Measurements from ENCODE around the gene XRCC5. TPM values are rescaled to one million over a fixed set of nuclear protein-coding genes. Genes with fewer than 3 reads are reported as not detected.

Gene XRCC5
- total RNA-seq, 1 experiment from 2014 or later: 534 TPM

GRCh38 chr2:216101109-216101508, 8.0 kb upstream of the XRCC5 start:
- intact Hi-C loops (cut with micrococcal nuclease; ENCODE audit: unreplicated experiment): no loop called here
- Histone ChIP-seq H3K4me1 (ENCODE audit: insufficient read depth, low read length, poor library complexity, severe bottlenecking) (no peaks in the 10 kb centered on the region), H3K27me3 (replicated peaks; ENCODE audit: insufficient read depth, low read depth, low read length, poor library complexity) (no peaks in the 10 kb centered on the region), H3K9me3 (ENCODE audit: low read depth, low read length, poor library complexity, severe bottlenecking) (no peaks in the 10 kb centered on the region), H3K36me3 (ENCODE audit: insufficient read depth, low read length, poor library complexity, severe bottlenecking) (no peaks in the 10 kb centered on the region), H3K4me3 (ENCODE audit: low read depth, low read length, poor library complexity, severe bottlenecking) (no peak overlapping the region), H3K27ac (ENCODE audit: low read depth, low read length, poor library complexity, severe bottlenecking) (no peak overlapping the region)
- TF ChIP-seq CTCF (conservative IDR thresholded peaks at IDR 0.05; ENCODE audit: low read depth, low read length): no peak
- no peak for TF ChIP-seq EZH2 (IDR thresholded peaks at IDR 0.05; ENCODE audit: borderline replicate concordance, low read depth, low read length, poor library complexity, severe bottlenecking)
- no TSS peak for BruUV-seq (replicated peaks)
- ChIA-PET CTCF (no interaction called here), POLR2A (ENCODE audit: low non-redundant PET) (no interaction called here)
- DNase-seq (ENCODE audit: low spot score): no peak

- no peak for TF ChIP-seq CTCF (conservative IDR thresholded peaks at IDR 0.05; ENCODE audit: low read depth, low read length)
- no peak for TF ChIP-seq EZH2 (IDR thresholded peaks at IDR 0.05; ENCODE audit: borderline replicate concordance, low read depth, low read length, poor library complexity, severe bottlenecking)
- intact Hi-C loops (cut with micrococcal nuclease; ENCODE audit: unreplicated experiment): no loop called here
- CTCF ChIA-PET: no interaction called here
These were observed 5.9 kb upstream of the XRCC5 start for GRCh38 chr2:216103213-216103612.

DNA sequence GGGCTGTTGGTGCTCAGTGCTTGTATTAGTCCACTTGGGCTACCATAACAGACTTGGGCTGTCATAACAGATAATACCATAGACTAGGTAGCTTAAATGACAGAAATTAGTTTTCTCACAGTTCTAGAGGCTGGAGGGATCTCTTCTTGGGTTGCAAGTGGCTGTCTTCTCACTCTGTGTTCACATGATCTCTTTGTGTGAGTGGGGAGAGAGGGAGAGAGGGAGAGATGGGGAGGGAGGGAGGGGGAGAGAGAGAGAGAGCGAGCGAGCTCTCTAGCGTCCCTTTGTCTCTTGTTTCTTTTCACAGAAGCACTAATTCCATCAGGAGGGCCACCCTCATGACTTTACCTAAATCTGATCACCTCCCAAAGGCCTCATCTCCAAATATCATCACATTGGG, 4.5 kb upstream of the XRCC5 start:
- Histone ChIP-seq H3K27me3 (replicated peaks; ENCODE audit: insufficient read depth, low read depth, low read length, poor library complexity) (no peaks in the 10 kb centered on the region), H3K9me3 (ENCODE audit: low read depth, low read length, poor library complexity, severe bottlenecking) (no peaks in the 10 kb centered on the region), H3K27ac (ENCODE audit: low read depth, low read length, poor library complexity, severe bottlenecking) (no peak overlapping the region), H3K4me1 (ENCODE audit: insufficient read depth, low read length, poor library complexity, severe bottlenecking) (peaks cover 5% of the 10 kb centered on the region), H3K36me3 (ENCODE audit: insufficient read depth, low read length, poor library complexity, severe bottlenecking) (no peaks in the 10 kb centered on the region), H3K4me3 (ENCODE audit: low read depth, low read length, poor library complexity, severe bottlenecking) (no peak overlapping the region)
- POLR2A ChIA-PET (ENCODE audit: low non-redundant PET): interaction anchor here (0.6 kb wide), 1 partner anchor 485 kb away, joined by 3 read pairs; no protein-coding TSS in a partner anchor
- intact Hi-C loops (cut with micrococcal nuclease; ENCODE audit: unreplicated experiment): no loop called here
- TF ChIP-seq EZH2 (IDR thresholded peaks at IDR 0.05; ENCODE audit: borderline replicate concordance, low read depth, low read length, poor library complexity, severe bottlenecking): no peak
- no peak for TF ChIP-seq CTCF (conservative IDR thresholded peaks at IDR 0.05; ENCODE audit: low read depth, low read length)
- no TSS peak for BruUV-seq (replicated peaks)
- DNase-seq (ENCODE audit: low spot score): no peak
- CTCF ChIA-PET: no interaction called here

More at GRCh38 chr2:216103213-216103612, 5.9 kb upstream of the XRCC5 start:
- Histone ChIP-seq H3K4me1 (ENCODE audit: insufficient read depth, low read length, poor library complexity, severe bottlenecking) (no peaks in the 10 kb centered on the region), H3K27ac (ENCODE audit: low read depth, low read length, poor library complexity, severe bottlenecking) (no peak overlapping the region), H3K4me3 (ENCODE audit: low read depth, low read length, poor library complexity, severe bottlenecking) (no peak overlapping the region), H3K36me3 (ENCODE audit: insufficient read depth, low read length, poor library complexity, severe bottlenecking) (no peaks in the 10 kb centered on the region), H3K9me3 (ENCODE audit: low read depth, low read length, poor library complexity, severe bottlenecking) (no peaks in the 10 kb centered on the region), H3K27me3 (replicated peaks; ENCODE audit: insufficient read depth, low read depth, low read length, poor library complexity) (no peaks in the 10 kb centered on the region)
- POLR2A ChIA-PET (ENCODE audit: low non-redundant PET): no interaction called here
- BruUV-seq (replicated peaks): no TSS peak
- DNase-seq (ENCODE audit: low spot score): no peak
